GM12878 (cell line): Measurements from ENCODE around the gene TRPV6.

Source experiments
- IRF4 ChIP-seq: IDR thresholded peaks from 2 replicates; pipeline ENCODE4 v1.6.1; 2011; ENCODE audit warnings: low read depth, low read length
- JUND ChIP-seq: IDR thresholded peaks from 2 replicates; pipeline ENCODE4 v1.6.1; 2012; ENCODE audit warnings: low read depth, mild to moderate bottlenecking, low read length, improper control_type of control experiment, moderate library complexity
- KDM1A ChIP-seq: fragments of 200-600 bp; sonication (generic); IDR thresholded peaks from 2 replicates; pipeline ENCODE4 v1.6.1; 2016; ENCODE audit warnings: borderline replicate concordance
- POLR2A ChIP-seq: IDR thresholded peaks from 2 replicates; pipeline ENCODE4 v1.6.1; 2011; ENCODE audit warnings: low read depth, mild to moderate bottlenecking, low read length
- TF ChIP-seq, protein P1 (sequence below): IDR thresholded peaks from 2 replicates; pipeline ENCODE4 v1.6.1; 2011; ENCODE audit warnings: mild to moderate bottlenecking, low read depth, low read length, moderate library complexity; ENCODE audit not compliant: insufficient replicate concordance
- TF ChIP-seq, protein P2 (sequence below), 3 experiments: IDR thresholded peaks in 2 of 3; conservative IDR thresholded peaks in 1 of 3; 2 replicates each; pipeline ENCODE4 v1.5.1; 2011; ENCODE audit warnings: low read depth in 3 of 3, low read length in 3 of 3, mild to moderate bottlenecking in 3 of 3, control low read depth in 2 of 3, moderate library complexity in 2 of 3, inconsistent platforms in 1 of 3, mixed read lengths in 1 of 3; ENCODE audit not compliant: control insufficient read depth in 2 of 3, insufficient read depth in 1 of 3; ENCODE audit errors: extremely low read depth in 1 of 3

DNA sequence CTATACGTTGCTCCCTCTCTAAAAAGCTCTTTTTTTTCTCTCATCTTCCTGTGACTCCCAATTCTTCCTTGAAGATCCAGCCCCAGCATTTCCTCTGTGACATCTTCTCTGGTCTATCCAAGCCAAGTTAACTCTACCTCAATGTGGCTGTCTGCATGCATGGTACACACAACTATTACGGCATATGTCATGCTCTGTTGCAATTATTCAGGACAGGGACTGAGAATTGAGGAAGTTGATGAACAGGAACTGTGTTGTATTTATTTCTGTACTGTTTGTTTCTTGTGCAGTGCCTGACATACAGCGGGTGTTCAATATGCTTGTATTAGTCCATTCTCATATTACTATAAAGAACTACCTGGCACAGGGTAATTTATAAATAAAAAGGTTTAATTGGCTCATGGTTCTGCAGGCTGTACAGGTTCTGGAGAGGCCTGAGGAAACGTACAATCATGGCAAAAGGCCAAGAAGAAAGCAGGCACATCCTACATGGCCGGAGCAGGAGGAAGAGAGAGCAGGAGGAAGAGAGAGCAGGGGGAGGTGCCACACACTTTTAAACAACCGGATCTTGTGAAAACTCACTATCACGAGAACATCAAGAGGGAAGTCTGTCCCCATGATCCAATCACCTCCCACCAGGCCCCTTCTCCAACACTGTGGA lies 41.7 kb upstream of the TRPV6 start:
- no peak for TF ChIP-seq KDM1A
- TF ChIP-seq, protein P1, sequence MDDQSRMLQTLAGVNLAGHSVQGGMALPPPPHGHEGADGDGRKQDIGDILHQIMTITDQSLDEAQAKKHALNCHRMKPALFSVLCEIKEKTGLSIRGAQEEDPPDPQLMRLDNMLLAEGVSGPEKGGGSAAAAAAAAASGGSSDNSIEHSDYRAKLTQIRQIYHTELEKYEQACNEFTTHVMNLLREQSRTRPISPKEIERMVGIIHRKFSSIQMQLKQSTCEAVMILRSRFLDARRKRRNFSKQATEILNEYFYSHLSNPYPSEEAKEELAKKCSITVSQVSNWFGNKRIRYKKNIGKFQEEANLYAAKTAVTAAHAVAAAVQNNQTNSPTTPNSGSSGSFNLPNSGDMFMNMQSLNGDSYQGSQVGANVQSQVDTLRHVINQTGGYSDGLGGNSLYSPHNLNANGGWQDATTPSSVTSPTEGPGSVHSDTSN = no peak
- TF ChIP-seq, protein P2, sequence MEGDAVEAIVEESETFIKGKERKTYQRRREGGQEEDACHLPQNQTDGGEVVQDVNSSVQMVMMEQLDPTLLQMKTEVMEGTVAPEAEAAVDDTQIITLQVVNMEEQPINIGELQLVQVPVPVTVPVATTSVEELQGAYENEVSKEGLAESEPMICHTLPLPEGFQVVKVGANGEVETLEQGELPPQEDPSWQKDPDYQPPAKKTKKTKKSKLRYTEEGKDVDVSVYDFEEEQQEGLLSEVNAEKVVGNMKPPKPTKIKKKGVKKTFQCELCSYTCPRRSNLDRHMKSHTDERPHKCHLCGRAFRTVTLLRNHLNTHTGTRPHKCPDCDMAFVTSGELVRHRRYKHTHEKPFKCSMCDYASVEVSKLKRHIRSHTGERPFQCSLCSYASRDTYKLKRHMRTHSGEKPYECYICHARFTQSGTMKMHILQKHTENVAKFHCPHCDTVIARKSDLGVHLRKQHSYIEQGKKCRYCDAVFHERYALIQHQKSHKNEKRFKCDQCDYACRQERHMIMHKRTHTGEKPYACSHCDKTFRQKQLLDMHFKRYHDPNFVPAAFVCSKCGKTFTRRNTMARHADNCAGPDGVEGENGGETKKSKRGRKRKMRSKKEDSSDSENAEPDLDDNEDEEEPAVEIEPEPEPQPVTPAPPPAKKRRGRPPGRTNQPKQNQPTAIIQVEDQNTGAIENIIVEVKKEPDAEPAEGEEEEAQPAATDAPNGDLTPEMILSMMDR (IDR thresholded peaks at IDR 0.05 in 2 of 3, conservative IDR thresholded peaks at IDR 0.05 in 1 of 3; ENCODE audit: control insufficient read depth in 2 of 3, extremely low read depth in 1 of 3, insufficient read depth in 1 of 3, low read depth in 3 of 3, low read length in 3 of 3) = no peak
- no peak for TF ChIP-seq IRF4
- TF ChIP-seq POLR2A = no peak
- TF ChIP-seq JUND = no peak
